GM12878 (cell line): ENCODE results near the gene ATP6V0A4. TPM values are rescaled to one million over a fixed set of nuclear protein-coding genes. Genes with fewer than 3 reads are reported as not detected.

ENCODE experiments used
- ATAC-seq: fragments of 200-7000 bp; cut with Tn5 transposase; 3 replicates; pipeline ENCODE4 v1.9.1; 2020; ENCODE audit warnings: mild to moderate bottlenecking, moderate library complexity
- BruUV-seq: library from RNA; stranded (reverse); fragments of 400-500 nt; replicated peaks from 2 replicates; lab custom pipeline; 2021; lab: Mats Ljungman, UMichigan
- CTCF ChIA-PET: fragments of 300-600 bp; sonication (Branson Sonifier 250); formaldehyde crosslinking; extraction: SDS; loops from one replicate; lab custom pipeline; 2021; ENCODE audit warnings: inconsistent platforms; lab: Yijun Ruan, JAX
- POLR2A ChIA-PET: fragments of 350-600 bp; formaldehyde crosslinking; extraction: SDS; loops from one replicate; lab custom pipeline; 2021; ENCODE audit warnings: inconsistent platforms; lab: Charles Lee
- RAD21 ChIA-PET: fragments of 300-600 bp; sonication (Branson Sonifier 250); formaldehyde crosslinking; loops from one replicate; lab custom pipeline; 2023; ENCODE audit warnings: antibody characterized with exemption; ENCODE audit not compliant: unreplicated experiment; lab: Charles Lee
- SMC1A ChIA-PET: fragments of 300-600 bp; sonication (Branson Sonifier 250); formaldehyde crosslinking; loops from one replicate; lab custom pipeline; 2023; ENCODE audit not compliant: unreplicated experiment, uncharacterized antibody; lab: Charles Lee
- DNase-seq: peaks from one replicate; pipeline ENCODE4 v3.0.0-alpha.2; 2011; ENCODE audit warnings: low read depth, low spot score
- FAIRE-seq: peaks from 3 replicates; lab custom pipeline; 2011; peaks lifted over from hg19 to GRCh38; lab: Jason Lieb, UNC
- H2AFZ ChIP-seq: 2 replicates; pipeline ENCODE4 v1.6.0; 2011; ENCODE audit warnings: low read depth, low read length, control low read depth; ENCODE audit not compliant: control insufficient read depth
- H3K27ac ChIP-seq: 2 replicates; pipeline ENCODE4 v1.5.1; 2011; ENCODE audit warnings: control low read depth; ENCODE audit not compliant: control insufficient read depth, insufficient read depth
- H3K27me3 ChIP-seq, 2 experiments: replicated peaks in 1 of 2; 2 replicates each; pipeline versions ENCODE4 v1.6.0 to v1.6.1; 2011; ENCODE audit warnings: low read length in 1 of 2; ENCODE audit not compliant: control insufficient read depth in 2 of 2, insufficient read depth in 2 of 2
- H3K36me3 ChIP-seq, 2 experiments: 2 replicates each; pipeline ENCODE4 v1.5.1; 2011; ENCODE audit warnings: low read length in 1 of 2; ENCODE audit not compliant: control insufficient read depth in 2 of 2, insufficient read depth in 2 of 2
- H3K4me1 ChIP-seq: 2 replicates; pipeline ENCODE4 v1.6.1; 2011; ENCODE audit warnings: mild to moderate bottlenecking, low read length, moderate library complexity, mixed read lengths; ENCODE audit not compliant: control insufficient read depth, insufficient read depth
- H3K4me2 ChIP-seq: 2 replicates; pipeline ENCODE4 v1.6.0; 2011; ENCODE audit warnings: control low read depth; ENCODE audit not compliant: control insufficient read depth, insufficient read depth
- H3K4me3 ChIP-seq: fragments of 200-600 bp; sonication (generic); 2 replicates; pipeline ENCODE4 v1.5.1; 2016
- H3K79me2 ChIP-seq: 2 replicates; pipeline ENCODE4 v1.6.0; 2011; ENCODE audit warnings: low read length; ENCODE audit not compliant: control insufficient read depth, insufficient read depth
- H3K9ac ChIP-seq: 2 replicates; pipeline ENCODE4 v1.8.0; 2011; ENCODE audit warnings: low read length, control low read depth, mixed read lengths; ENCODE audit not compliant: control insufficient read depth, insufficient read depth
- H3K9me3 ChIP-seq: replicated peaks from 3 replicates; pipeline ENCODE4 v1.5.1; 2011; ENCODE audit warnings: mild to moderate bottlenecking, low read length; ENCODE audit not compliant: control insufficient read depth, insufficient read depth
- H4K20me1 ChIP-seq: 2 replicates; pipeline ENCODE4 v1.6.0; 2011; ENCODE audit not compliant: control insufficient read depth, insufficient read depth
- CBX5 ChIP-seq: sonication (generic); IDR thresholded peaks from 2 replicates; pipeline ENCODE4 v1.6.1; 2016; ENCODE audit warnings: low read depth, moderate library complexity, mild to moderate bottlenecking, inconsistent platforms
- DPF2 ChIP-seq: fragments of 450-650 bp; IDR thresholded peaks from 2 replicates; pipeline ENCODE4 v1.6.1; 2017; ENCODE audit warnings: mild to moderate bottlenecking
- HDAC6 ChIP-seq: fragments of 200-600 bp; sonication (generic); IDR thresholded peaks from one replicate; pipeline ENCODE4 v1.8.0; 2017; ENCODE audit warnings: antibody characterized with exemption; ENCODE audit not compliant: unreplicated experiment
- ZNF24 ChIP-seq: fragments of 450-650 bp; IDR thresholded peaks from 2 replicates; pipeline ENCODE4 v1.6.1; 2017; ENCODE audit warnings: antibody characterized with exemption, mild to moderate bottlenecking
- WGBS: methylation state at CpG from one replicate; pipeline ENCODE4 v1.1.6; 2016; ENCODE audit warnings: low lambda C conversion rate; ENCODE audit not compliant: insufficient replicate concordance, insufficient coverage; ENCODE audit errors: missing lambda C conversion rate; 5-methylcytosine and 5-hydroxymethylcytosine counted together
- in situ Hi-C: fragments of 300-500 bp; cut with MboI; formaldehyde crosslinking; loops from 9 replicates; pipeline ENCODE4 v1.14.3; 2018; ENCODE audit warnings: mixed read lengths
- intact Hi-C: fragments of 100-400 bp; cut with micrococcal nuclease; formaldehyde crosslinking; loops from one replicate; pipeline ENCODE4 v1.14.2; 2022; ENCODE audit not compliant: unreplicated experiment
- polyA plus RNA-seq, 11 experiments: library from polyadenylated mRNA; depleted of rRNA in 4 of 11; unstranded in 6 of 11; stranded (reverse) in 5 of 11; fragments of >200 nt; fragmentation: Nextera tagmentation in 4 of 11; fragmentation: Illumina TruSeq in 1 of 11; extraction: Ambion mirVana in 4 of 11; extraction: Trizol in 1 of 11; gene quantifications; 1 replicate in 1 of 11; 2 replicates in 10 of 11; pipeline versions ENCODE4 v1.2.1 to v1.2.3, GENCODE V29; 2011 to 2016; ENCODE audit warnings: inconsistent platforms in 2 of 11, missing spikeins in 2 of 11, low read depth in 1 of 11
- total RNA-seq, 4 experiments: library from RNA; depleted of rRNA in 3 of 4; stranded (reverse); fragments of >200 nt in 3 of 4; fragmentation: Illumina TruSeq in 1 of 4; extraction: Trizol in 1 of 4; gene quantifications; 2 replicates each; pipeline versions ENCODE4 v1.2.1 to v1.2.3, GENCODE V29; 2013 to 2021

Gene ATP6V0A4
- total and polyA plus RNA-seq, 10 of the 15 experiments (the other 5 are each of a cell fraction or from before 2014, with no cell fraction given) = not detected

GRCh38 chr7:138801256-138801655, 3.3 kb upstream of the ATP6V0A4 start:
- DNase-seq (no peak), FAIRE-seq (no peak), ATAC-seq (no peak)
- CTCF ChIA-PET = interaction anchor here (0.6 to 1.3 kb wide), 3 partner anchors 328 to 640 kb away, joined by 3 read pairs; no protein-coding TSS in a partner anchor
- no peak overlapping the region for H3K4me2 ChIP-seq
- intact Hi-C loops (no loop called here), in situ Hi-C loops (no loop called here)
- no peak overlapping the region for H3K4me3 ChIP-seq
- SMC1A ChIA-PET = interaction anchor here (0.6 kb wide), 1 partner anchor 1852 kb away, joined by 3 read pairs; no protein-coding TSS in a partner anchor
- WGBS = 53% methylated on average over 3 of the region's 3 CpGs
- RAD21 ChIA-PET = no interaction called here
- H3K27ac ChIP-seq = no peak overlapping the region
- H3K9ac ChIP-seq = no peak overlapping the region
- H3K4me1 ChIP-seq = no peaks in the 10 kb centered on the region
- no peaks in the 10 kb centered on the region for H4K20me1 ChIP-seq
- H3K79me2 ChIP-seq = no peaks in the 10 kb centered on the region
- H3K27me3 ChIP-seq = no peaks in the 10 kb centered on the region
- no peak overlapping the region for H2AFZ ChIP-seq
- no peaks in the 10 kb centered on the region for H3K36me3 ChIP-seq
- no peaks in the 10 kb centered on the region for H3K9me3 ChIP-seq
- POLR2A ChIA-PET = no interaction called here
- no peak for TF ChIP-seq HDAC6
- no TSS peak for BruUV-seq

GRCh38 chr7:138799336-138800000, 1.5 kb upstream of the ATP6V0A4 start:
- 20% methylated on average over 7 of the region's 7 CpGs for WGBS
- ChIA-PET CTCF (no interaction called here), SMC1A (no interaction called here), POLR2A (no interaction called here), RAD21 (interaction anchor here (0.6 kb wide), 1 partner anchor 679 kb away, joined by 3 read pairs; no protein-coding TSS in a partner anchor)
- TF ChIP-seq DPF2 (no peak), ZNF24 (no peak), CBX5 (no peak)
- no peak for DNase-seq
- no peaks in the 10 kb centered on the region for H3K9me3 ChIP-seq
- H3K36me3 ChIP-seq = no peaks in the 10 kb centered on the region
- H3K27me3 ChIP-seq = no peaks in the 10 kb centered on the region
- no peaks in the 10 kb centered on the region for H3K4me1 ChIP-seq
- in situ Hi-C loops (no loop called here), intact Hi-C loops (no loop called here)
- no peaks in the 10 kb centered on the region for H4K20me1 ChIP-seq
- no peak for ATAC-seq
- no peak overlapping the region for H3K27ac ChIP-seq
- H2AFZ ChIP-seq = no peak overlapping the region
- H3K4me2 ChIP-seq = no peak overlapping the region
- FAIRE-seq = no peak
- no TSS peak for BruUV-seq
- no peak overlapping the region for H3K4me3 ChIP-seq
- H3K79me2 ChIP-seq = no peaks in the 10 kb centered on the region
- H3K9ac ChIP-seq = no peak overlapping the region
